ENCODE measurements around the gene NSG1. TPM values are rescaled to one million over a fixed set of nuclear protein-coding genes. Genes with fewer than 3 reads are reported as not detected.

NSG1 gene
- total RNA-seq, 8 experiments from 2014 or later: 1.5 to 200 (median 163) TPM

- in situ Hi-C loops (cut with MboI; ENCODE audit: low pct_unique_long_range_greater_than_20kb in 2 of 9, low sequenced_read_pairs in 9 of 9, unreplicated experiment in 9 of 9): no loop called here
- no peak overlapping the region for H3K4me3 ChIP-seq
- H3K4me1 ChIP-seq (replicated peaks in 1 of 2): peaks cover 28 to 36% of the 10 kb centered on the region in 2 donors
- 17 to 100% (median 93%) methylated on average over 1 to 3 of the region's 4 CpGs; no CpG with 5 or more reads in 2 of the 10 experiments for WGBS, 10 experiments
- ATAC-seq (replicated peaks in 6 of 8): no peak
- H3K27ac ChIP-seq: no peak overlapping the region
These were observed 5.0 kb downstream of the NSG1 start for GRCh38 chr4:4391866-4392265.

- ATAC-seq (replicated peaks in 6 of 8): no peak
- peaks cover 29 to 36% of the 10 kb centered on the region in 2 donors for H3K4me1 ChIP-seq (replicated peaks in 1 of 2)
- H3K4me3 ChIP-seq: no peak overlapping the region
- in situ Hi-C loops (cut with MboI; ENCODE audit: low pct_unique_long_range_greater_than_20kb in 2 of 9, low sequenced_read_pairs in 9 of 9, unreplicated experiment in 9 of 9): no loop called here
- no peak overlapping the region for H3K27ac ChIP-seq
- WGBS, 10 experiments: 54 to 100% methylated on average over 2 to 6 of the region's 13 CpGs; no CpG with 5 or more reads in 8 of the 10 experiments
These were observed 5.7 kb downstream of the NSG1 start for GRCh38 chr4:4392501-4393183.

- Histone ChIP-seq H3K4me1 (replicated peaks in 1 of 2) (peaks cover 24 to 27% of the 10 kb centered on the region in 2 donors), H3K27ac (peak overlapping the region in 1 of 2 donors; percentile 83), H3K4me3 (no peak overlapping the region)
- WGBS, 10 experiments: 39 to 82% (median 63%) methylated on average over 2 to 8 of the region's 9 CpGs; no CpG with 5 or more reads in 6 of the 10 experiments
- peak in 1 of 8 experiments; percentile 42 for ATAC-seq (replicated peaks in 6 of 8)
- in situ Hi-C loops (cut with MboI; ENCODE audit: low pct_unique_long_range_greater_than_20kb in 2 of 9, low sequenced_read_pairs in 9 of 9, unreplicated experiment in 9 of 9): no loop called here
These were observed 7.7 kb downstream of the NSG1 start for GRCh38 chr4:4394644-4395043.

GRCh38 chr4:4395371-4395770, 8.5 kb downstream of the NSG1 start:
- Histone ChIP-seq H3K27ac (peak overlapping the region; percentile 17 to 83), H3K4me1 (replicated peaks in 1 of 2) (peaks cover 24 to 27% of the 10 kb centered on the region in 2 donors), H3K4me3 (peak overlapping the region in 1 of 5 donors; percentile 20)
- peak; percentile 0 to 71 (median 10) for ATAC-seq (replicated peaks in 6 of 8)
- WGBS, 10 experiments: 0 to 82% (median 31%) methylated on average over 2 to 5 of the region's 9 CpGs; no CpG with 5 or more reads in 7 of the 10 experiments
- in situ Hi-C loops (cut with MboI; ENCODE audit: low pct_unique_long_range_greater_than_20kb in 2 of 9, low sequenced_read_pairs in 9 of 9, unreplicated experiment in 9 of 9): no loop called here

- peaks cover 24 to 27% of the 10 kb centered on the region in 2 donors for H3K4me1 ChIP-seq (replicated peaks in 1 of 2)
- in situ Hi-C loops (cut with MboI; ENCODE audit: low pct_unique_long_range_greater_than_20kb in 2 of 9, low sequenced_read_pairs in 9 of 9, unreplicated experiment in 9 of 9): no loop called here
- ATAC-seq (replicated peaks in 6 of 8): peak; percentile 50 to 93 (median 89)
- peak overlapping the region; percentile 17 to 83 for H3K27ac ChIP-seq
- 0 to 90% (median 23%) methylated on average over 1 to 12 of the region's 26 CpGs; no CpG with 5 or more reads in 4 of the 10 experiments for WGBS, 10 experiments
- peak overlapping the region in 2 of 5 donors; percentile 9 to 20 for H3K4me3 ChIP-seq
These were observed 9.1 kb downstream of the NSG1 start for GRCh38 chr4:4395849-4396627.

GRCh38 chr4:4396628-4397440, 9.9 kb downstream of the NSG1 start:
- H3K4me3 ChIP-seq: peak overlapping the region in 1 of 5 donors; percentile 20
- H3K27ac ChIP-seq: peak overlapping the region; percentile 9 to 83
- in situ Hi-C loops (cut with MboI; ENCODE audit: low pct_unique_long_range_greater_than_20kb in 2 of 9, low sequenced_read_pairs in 9 of 9, unreplicated experiment in 9 of 9): no loop called here
- ATAC-seq (replicated peaks in 6 of 8): peak in 1 of 8 experiments; percentile 13
- H3K4me1 ChIP-seq (replicated peaks in 1 of 2): peaks cover 24 to 27% of the 10 kb centered on the region in 2 donors
- WGBS, 10 experiments: 28 to 87% (median 82%) methylated on average over 3 to 12 of the region's 19 CpGs; no CpG with 5 or more reads in 1 of the 10 experiments

- ATAC-seq (replicated peaks in 6 of 8): no peak
- Histone ChIP-seq H3K4me3 (no peak overlapping the region), H3K27ac (no peak overlapping the region), H3K4me1 (replicated peaks in 1 of 2) (peaks cover 24 to 27% of the 10 kb centered on the region in 2 donors)
- in situ Hi-C loops (cut with MboI; ENCODE audit: low pct_unique_long_range_greater_than_20kb in 2 of 9, low sequenced_read_pairs in 9 of 9, unreplicated experiment in 9 of 9): no loop called here
- WGBS, 10 experiments: 60 to 100% (median 85%) methylated on average over 1 to 8 of the region's 13 CpGs; no CpG with 5 or more reads in 1 of the 10 experiments
These were observed 10.5 kb downstream of the NSG1 start for GRCh38 chr4:4397441-4397819.

GRCh38 chr4:4398430-4398829, 11.5 kb downstream of the NSG1 start:
- Histone ChIP-seq H3K4me1 (replicated peaks in 1 of 2) (peaks cover 24 to 27% of the 10 kb centered on the region in 2 donors), H3K4me3 (no peak overlapping the region), H3K27ac (no peak overlapping the region)
- WGBS, 10 experiments: 20 to 90% (median 67%) methylated on average over 1 to 4 of the region's 4 CpGs; no CpG with 5 or more reads in 2 of the 10 experiments
- ATAC-seq (replicated peaks in 6 of 8): no peak
- in situ Hi-C loops (cut with MboI; ENCODE audit: low pct_unique_long_range_greater_than_20kb in 2 of 9, low sequenced_read_pairs in 9 of 9, unreplicated experiment in 9 of 9): no loop called here

GRCh38 chr4:4401036-4401435, 14.1 kb downstream of the NSG1 start:
- no peak overlapping the region for H3K4me3 ChIP-seq
- ATAC-seq (replicated peaks in 6 of 8): peak in 1 of 8 experiments; percentile 58
- 19 to 80% (median 60%) methylated on average over 1 to 5 of the region's 7 CpGs; no CpG with 5 or more reads in 6 of the 10 experiments for WGBS, 10 experiments
- peaks cover 8 to 9% of the 10 kb centered on the region in 2 donors for H3K4me1 ChIP-seq (replicated peaks in 1 of 2)
- in situ Hi-C loops (cut with MboI; ENCODE audit: low pct_unique_long_range_greater_than_20kb in 2 of 9, low sequenced_read_pairs in 9 of 9, unreplicated experiment in 9 of 9): no loop called here
- no peak overlapping the region for H3K27ac ChIP-seq

GRCh38 chr4:4402966-4403365, 16.1 kb downstream of the NSG1 start:
- no peak overlapping the region for H3K27ac ChIP-seq
- ATAC-seq (replicated peaks in 6 of 8): peak in 3 of 8 experiments; percentile 15 to 48 (median 46)
- WGBS, 10 experiments: 20 to 90% (median 83%) methylated on average over 4 to 11 of the region's 13 CpGs; no CpG with 5 or more reads in 7 of the 10 experiments
- no peak overlapping the region for H3K4me3 ChIP-seq
- no peaks in the 10 kb centered on the region for H3K4me1 ChIP-seq (replicated peaks in 1 of 2)
- in situ Hi-C loops (cut with MboI; ENCODE audit: low pct_unique_long_range_greater_than_20kb in 2 of 9, low sequenced_read_pairs in 9 of 9, unreplicated experiment in 9 of 9): no loop called here

- in situ Hi-C loops (cut with MboI; ENCODE audit: low pct_unique_long_range_greater_than_20kb in 2 of 9, low sequenced_read_pairs in 9 of 9, unreplicated experiment in 9 of 9): no loop called here
- WGBS, 10 experiments: 75 to 100% (median 92%) methylated on average over 1 to 5 of the region's 15 CpGs; no CpG with 5 or more reads in 3 of the 10 experiments
- no peak for ATAC-seq (replicated peaks in 6 of 8)
These were observed 18.6 kb downstream of the NSG1 start for GRCh38 chr4:4405358-4405962.

More at GRCh38 chr4:4405358-4405962, 18.6 kb downstream of the NSG1 start:
- Histone ChIP-seq H3K4me3 (no peak overlapping the region), H3K4me1 (replicated peaks in 1 of 2) (no peaks in the 10 kb centered on the region), H3K27ac (no peak overlapping the region)

Data from motor neuron (in vitro differentiated cells).